Left ventricle myocardium inferior (tissue), 1 donor: Measurements from ENCODE around the gene TOMM20. TPM values are rescaled to one million over a fixed set of nuclear protein-coding genes. Genes with fewer than 3 reads are reported as not detected.

Experiments
- DNase-seq: peaks from one replicate; pipeline ENCODE4 v3.0.0-alpha.2; 2020
- H3K27ac ChIP-seq: fragments of 200-600 bp; replicated peaks from 2 replicates; pipeline ENCODE4 v1.8.0; 2021
- H3K27me3 ChIP-seq: fragments of 200-600 bp; 2 replicates; pipeline ENCODE4 v1.8.0; 2021; ENCODE audit warnings: low read depth
- H3K36me3 ChIP-seq: fragments of 200-600 bp; 2 replicates; pipeline ENCODE4 v1.8.0; 2021
- H3K4me1 ChIP-seq: fragments of 200-600 bp; 2 replicates; pipeline ENCODE4 v1.8.0; 2021
- H3K4me3 ChIP-seq: fragments of 200-600 bp; 2 replicates; pipeline ENCODE4 v1.8.0; 2021; ENCODE audit warnings: mild to moderate bottlenecking, moderate library complexity
- H3K9me3 ChIP-seq: fragments of 200-600 bp; replicated peaks from 2 replicates; pipeline ENCODE4 v1.8.0; 2021
- intact Hi-C: fragments of 100-400 bp; cut with micrococcal nuclease; formaldehyde crosslinking; loops from one replicate; pipeline ENCODE4 v1.11.0; 2022
- total RNA-seq: library from RNA; stranded (reverse); fragmentation: NEBNext Ultra II Directional; extraction: Animal tissue kit (Norgen Biotek cat#: 25700); gene quantifications from one replicate; pipeline ENCODE4 v1.2.1, GENCODE V29; 2021
- TF ChIP-seq, protein P1 (sequence below): fragments of 200-600 bp; IDR thresholded peaks from 2 replicates; pipeline ENCODE4 v1.8.0; 2021; ENCODE audit warnings: antibody characterized with exemption, mild to moderate bottlenecking, borderline replicate concordance
- donor health status: DM: no; HTN: yes; CAD: no; lungs with severe emphysema.

TOMM20 gene
- total RNA-seq, 1 donor from 2014 or later = 84.1 TPM

DNA sequence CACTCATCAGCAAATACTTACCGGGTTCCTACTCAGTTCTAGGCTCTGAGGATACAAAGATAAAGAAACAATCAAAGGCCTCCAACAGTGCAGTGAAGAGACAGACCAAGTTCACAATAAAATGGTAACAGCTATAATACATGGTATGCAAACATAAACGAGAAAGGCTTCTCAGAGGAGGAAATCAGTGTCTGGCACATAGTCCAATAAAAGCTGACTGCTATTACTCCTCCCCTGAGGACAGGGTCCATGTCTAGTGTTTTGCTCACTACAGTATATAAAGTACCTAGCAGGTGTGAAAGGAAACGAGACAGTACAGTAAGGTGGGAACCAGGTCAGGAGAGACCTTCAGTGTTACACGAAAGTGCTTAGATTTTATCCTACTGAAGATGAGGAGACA lies 28.1 kb upstream of the TOMM20 start:
- Histone ChIP-seq H3K27ac (no peak overlapping the region), H3K36me3 (peaks cover 76% of the 10 kb centered on the region), H3K4me3 (no peak overlapping the region), H3K4me1 (peaks cover 47% of the 10 kb centered on the region), H3K9me3 (no peaks in the 10 kb centered on the region), H3K27me3 (no peaks in the 10 kb centered on the region)
- intact Hi-C loops = no loop called here
- TF ChIP-seq, protein P1, sequence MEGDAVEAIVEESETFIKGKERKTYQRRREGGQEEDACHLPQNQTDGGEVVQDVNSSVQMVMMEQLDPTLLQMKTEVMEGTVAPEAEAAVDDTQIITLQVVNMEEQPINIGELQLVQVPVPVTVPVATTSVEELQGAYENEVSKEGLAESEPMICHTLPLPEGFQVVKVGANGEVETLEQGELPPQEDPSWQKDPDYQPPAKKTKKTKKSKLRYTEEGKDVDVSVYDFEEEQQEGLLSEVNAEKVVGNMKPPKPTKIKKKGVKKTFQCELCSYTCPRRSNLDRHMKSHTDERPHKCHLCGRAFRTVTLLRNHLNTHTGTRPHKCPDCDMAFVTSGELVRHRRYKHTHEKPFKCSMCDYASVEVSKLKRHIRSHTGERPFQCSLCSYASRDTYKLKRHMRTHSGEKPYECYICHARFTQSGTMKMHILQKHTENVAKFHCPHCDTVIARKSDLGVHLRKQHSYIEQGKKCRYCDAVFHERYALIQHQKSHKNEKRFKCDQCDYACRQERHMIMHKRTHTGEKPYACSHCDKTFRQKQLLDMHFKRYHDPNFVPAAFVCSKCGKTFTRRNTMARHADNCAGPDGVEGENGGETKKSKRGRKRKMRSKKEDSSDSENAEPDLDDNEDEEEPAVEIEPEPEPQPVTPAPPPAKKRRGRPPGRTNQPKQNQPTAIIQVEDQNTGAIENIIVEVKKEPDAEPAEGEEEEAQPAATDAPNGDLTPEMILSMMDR = no peak
- DNase-seq = no peak

DNA sequence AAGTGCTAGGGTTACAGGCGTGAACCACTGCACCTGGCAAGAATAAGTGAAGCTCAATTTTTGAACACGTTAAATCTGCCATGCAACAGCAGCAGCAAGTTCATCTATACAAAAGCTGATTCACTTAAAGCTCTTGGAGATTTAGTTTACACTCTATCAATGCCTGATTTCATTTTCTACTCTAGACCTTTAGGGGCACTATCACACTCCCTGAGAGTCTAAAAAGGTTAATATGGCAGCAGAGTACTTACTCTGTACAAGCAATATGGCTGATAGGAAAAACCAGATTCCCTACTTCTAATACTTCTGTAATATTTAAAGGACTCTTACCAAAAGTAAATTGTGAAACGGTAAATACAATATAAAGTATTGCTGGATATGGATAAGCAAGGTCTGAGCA lies 27.6 kb upstream of the TOMM20 start:
- H3K4me3 ChIP-seq = no peak overlapping the region
- H3K4me1 ChIP-seq = peaks cover 42% of the 10 kb centered on the region
- no peaks in the 10 kb centered on the region for H3K27me3 ChIP-seq
- TF ChIP-seq, protein P1 = no peak
- no peak for DNase-seq
- intact Hi-C loops = no loop called here
- peaks cover 81% of the 10 kb centered on the region for H3K36me3 ChIP-seq
- no peak overlapping the region for H3K27ac ChIP-seq
- H3K9me3 ChIP-seq = no peaks in the 10 kb centered on the region

DNA sequence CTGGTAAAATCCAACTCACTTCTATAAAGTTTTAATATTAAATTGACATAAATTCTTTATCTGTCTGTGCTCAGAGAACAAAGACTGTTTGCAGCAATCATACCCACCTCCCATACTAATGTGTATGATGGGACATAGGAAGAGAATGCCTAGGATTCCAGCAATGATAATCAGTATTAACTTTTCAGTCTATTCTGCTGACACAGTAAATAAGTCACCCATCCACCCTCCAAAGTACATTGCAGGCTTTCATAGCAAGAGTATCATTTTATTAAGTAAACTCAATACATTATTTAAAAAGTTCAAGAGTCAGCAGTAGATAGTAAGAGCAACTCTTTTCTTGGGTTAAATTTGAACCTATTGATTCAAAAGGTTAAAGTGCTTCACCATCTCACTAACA lies 23.6 kb upstream of the TOMM20 start:
- H3K4me3 ChIP-seq = no peak overlapping the region
- DNase-seq = no peak
- TF ChIP-seq, protein P1 = no peak
- H3K27ac ChIP-seq = no peak overlapping the region
- intact Hi-C loops = no loop called here
- peaks cover 8% of the 10 kb centered on the region for H3K4me1 ChIP-seq
- no peaks in the 10 kb centered on the region for H3K9me3 ChIP-seq
- peaks cover 94% of the 10 kb centered on the region for H3K36me3 ChIP-seq
- no peaks in the 10 kb centered on the region for H3K27me3 ChIP-seq

DNA sequence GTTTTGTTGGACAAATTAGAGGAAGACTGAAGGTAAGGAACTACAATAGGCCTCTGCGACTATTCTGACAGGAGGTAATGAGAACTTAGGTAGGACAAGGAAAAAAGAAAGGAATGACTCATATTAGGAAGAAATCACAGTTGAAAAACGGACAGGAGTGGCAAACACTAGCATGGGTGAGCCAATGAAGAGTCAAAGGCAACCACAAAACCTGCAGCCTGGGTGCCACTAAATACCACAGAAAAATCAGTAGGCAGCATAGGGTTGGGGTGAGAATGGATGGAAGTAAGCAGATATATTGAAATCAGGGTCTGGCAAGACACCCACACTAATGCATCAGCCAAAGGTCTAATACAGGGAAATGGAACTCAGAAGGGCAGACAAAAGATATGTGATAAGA lies 22.4 kb upstream of the TOMM20 start:
- no peaks in the 10 kb centered on the region for H3K4me1 ChIP-seq
- peaks cover 95% of the 10 kb centered on the region for H3K36me3 ChIP-seq
- intact Hi-C loops = no loop called here
- H3K9me3 ChIP-seq = no peaks in the 10 kb centered on the region
- DNase-seq = no peak
- TF ChIP-seq, protein P1 = no peak
- no peaks in the 10 kb centered on the region for H3K27me3 ChIP-seq
- H3K27ac ChIP-seq = no peak overlapping the region
- no peak overlapping the region for H3K4me3 ChIP-seq

DNA sequence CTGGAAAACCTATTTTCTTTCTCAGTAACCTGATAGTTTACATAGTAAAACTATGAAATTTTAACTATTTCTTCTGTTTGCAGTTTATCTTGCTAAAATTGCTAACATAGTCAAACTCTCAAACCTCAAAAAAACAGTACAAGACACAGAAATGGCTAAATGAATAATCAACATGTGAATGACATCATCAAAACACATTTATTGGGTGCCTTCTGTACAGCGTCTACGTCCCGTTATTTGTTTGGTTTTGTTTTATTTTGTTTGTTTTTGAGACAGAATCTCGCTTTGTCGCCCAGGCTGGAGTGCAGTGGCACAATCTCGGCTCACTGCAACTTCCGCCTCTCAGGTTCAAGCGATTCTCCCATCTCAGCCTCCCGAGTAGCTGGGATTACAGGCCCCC lies 21.2 kb upstream of the TOMM20 start:
- intact Hi-C loops = no loop called here
- Histone ChIP-seq H3K9me3 (no peaks in the 10 kb centered on the region), H3K36me3 (peaks cover 98% of the 10 kb centered on the region), H3K27ac (no peak overlapping the region), H3K27me3 (no peaks in the 10 kb centered on the region), H3K4me1 (no peaks in the 10 kb centered on the region), H3K4me3 (no peak overlapping the region)
- no peak for DNase-seq
- TF ChIP-seq, protein P1 = no peak

DNA sequence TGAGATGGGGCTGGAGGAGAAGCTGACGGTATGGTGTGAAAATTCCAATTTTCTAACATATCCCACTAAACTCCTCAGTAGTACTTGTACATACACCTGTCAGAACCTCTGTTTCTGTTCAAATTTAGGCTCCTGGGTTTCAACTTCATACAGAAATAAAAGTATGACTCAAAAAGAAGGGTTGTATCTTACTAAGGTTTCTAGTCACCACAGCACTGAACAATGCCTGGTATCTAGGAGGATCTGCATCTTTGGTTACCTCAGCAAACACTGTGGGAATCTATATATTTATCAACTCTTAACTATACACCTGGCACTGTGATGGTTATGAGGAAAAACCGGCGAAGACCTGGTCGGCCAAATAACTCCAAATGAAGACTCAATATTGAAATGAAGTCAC lies 18.6 kb upstream of the TOMM20 start:
- intact Hi-C loops = no loop called here
- Histone ChIP-seq H3K4me3 (no peak overlapping the region), H3K36me3 (peaks cover 96% of the 10 kb centered on the region), H3K27ac (no peak overlapping the region), H3K9me3 (no peaks in the 10 kb centered on the region), H3K27me3 (no peaks in the 10 kb centered on the region), H3K4me1 (no peaks in the 10 kb centered on the region)
- TF ChIP-seq, protein P1 = no peak
- no peak for DNase-seq
